ENCODE results near the gene ZCCHC14.
"Not testable (repeated sequence)": the region's sequence is repeated elsewhere in the genome, so short reads cannot be mapped to it uniquely, and the experiment has no call there.

Gene ZCCHC14

GRCh38 chr16:87506423-87507350 is 13.9 kb upstream of the ZCCHC14 start:
- no peaks in the 10 kb centered on the region; the same call in none of the 2 replicates for H3K27me3 ChIP-seq (replicated peaks; ENCODE audit: control insufficient read depth, insufficient read depth, low read length)
- H3K4me3 ChIP-seq (replicated peaks; ENCODE audit: low read depth, low read length), result no peak overlapping the region
- TF ChIP-seq, protein P1, sequence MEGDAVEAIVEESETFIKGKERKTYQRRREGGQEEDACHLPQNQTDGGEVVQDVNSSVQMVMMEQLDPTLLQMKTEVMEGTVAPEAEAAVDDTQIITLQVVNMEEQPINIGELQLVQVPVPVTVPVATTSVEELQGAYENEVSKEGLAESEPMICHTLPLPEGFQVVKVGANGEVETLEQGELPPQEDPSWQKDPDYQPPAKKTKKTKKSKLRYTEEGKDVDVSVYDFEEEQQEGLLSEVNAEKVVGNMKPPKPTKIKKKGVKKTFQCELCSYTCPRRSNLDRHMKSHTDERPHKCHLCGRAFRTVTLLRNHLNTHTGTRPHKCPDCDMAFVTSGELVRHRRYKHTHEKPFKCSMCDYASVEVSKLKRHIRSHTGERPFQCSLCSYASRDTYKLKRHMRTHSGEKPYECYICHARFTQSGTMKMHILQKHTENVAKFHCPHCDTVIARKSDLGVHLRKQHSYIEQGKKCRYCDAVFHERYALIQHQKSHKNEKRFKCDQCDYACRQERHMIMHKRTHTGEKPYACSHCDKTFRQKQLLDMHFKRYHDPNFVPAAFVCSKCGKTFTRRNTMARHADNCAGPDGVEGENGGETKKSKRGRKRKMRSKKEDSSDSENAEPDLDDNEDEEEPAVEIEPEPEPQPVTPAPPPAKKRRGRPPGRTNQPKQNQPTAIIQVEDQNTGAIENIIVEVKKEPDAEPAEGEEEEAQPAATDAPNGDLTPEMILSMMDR (IDR thresholded peaks at IDR 0.05; ENCODE audit: insufficient read depth, low read length, poor library complexity, severe bottlenecking), result no peak
- no peaks in the 10 kb centered on the region for H3K36me3 ChIP-seq (ENCODE audit: control insufficient read depth, insufficient read depth, low read length)
- DNase-seq (ENCODE audit: extremely low read depth, insufficient read length), result no peak

- DNase-seq (ENCODE audit: extremely low read depth, insufficient read length), result no peak
- Histone ChIP-seq H3K36me3 (ENCODE audit: control insufficient read depth, insufficient read depth, low read length) (no peaks in the 10 kb centered on the region), H3K27me3 (replicated peaks; ENCODE audit: control insufficient read depth, insufficient read depth, low read length) (no peaks in the 10 kb centered on the region; the same call in none of the 2 replicates), H3K4me3 (replicated peaks; ENCODE audit: low read depth, low read length) (no peak overlapping the region)
- TF ChIP-seq, protein P1 (IDR thresholded peaks at IDR 0.05; ENCODE audit: insufficient read depth, low read length, poor library complexity, severe bottlenecking), result no peak
Observed at GRCh38 chr16:87505834-87506233, 13.0 kb upstream of the ZCCHC14 start.

- not testable (repeated sequence) for DNase-seq (ENCODE audit: extremely low read depth, insufficient read length); H3K36me3 ChIP-seq (ENCODE audit: control insufficient read depth, insufficient read depth, low read length); H3K4me3 ChIP-seq (replicated peaks; ENCODE audit: low read depth, low read length); H3K27me3 ChIP-seq (replicated peaks; ENCODE audit: control insufficient read depth, insufficient read depth, low read length)
Observed at GRCh38 chr16:87503232-87503937, 10.6 kb upstream of the ZCCHC14 start.

DNA sequence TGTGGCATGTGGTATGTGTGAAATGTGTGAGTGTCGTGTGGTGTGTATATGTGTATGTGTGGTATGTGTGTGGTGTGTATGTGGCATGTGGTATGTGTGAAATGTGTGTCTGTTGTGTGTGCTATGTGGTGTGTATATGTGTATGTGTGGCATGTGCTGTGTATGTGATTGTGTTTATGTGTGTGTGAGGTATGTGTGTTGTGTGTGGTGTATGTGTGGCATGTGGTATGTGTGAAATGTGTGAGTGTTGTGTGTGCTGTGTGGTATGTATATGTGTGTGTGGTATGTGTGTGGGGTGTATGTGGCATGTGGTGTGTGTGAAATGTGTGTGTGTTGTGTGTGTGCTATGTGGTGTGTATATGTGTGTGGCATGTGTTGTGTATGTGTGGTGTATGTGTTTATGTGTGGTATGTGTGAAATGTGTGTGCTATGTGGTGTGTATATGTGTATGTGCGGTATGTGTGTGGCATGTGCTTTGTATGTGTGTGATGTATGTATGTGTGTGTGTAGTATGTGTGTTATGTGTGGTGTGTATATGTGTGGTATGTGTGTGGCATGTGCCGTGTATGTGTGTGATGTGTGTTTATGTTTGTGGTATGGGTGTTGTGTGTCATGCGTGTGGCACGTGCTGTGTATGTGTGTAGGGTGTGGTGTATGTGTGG is 9.6 kb upstream of the ZCCHC14 start:
- no peak for DNase-seq (ENCODE audit: extremely low read depth, insufficient read length)
- TF ChIP-seq, protein P1 (IDR thresholded peaks at IDR 0.05; ENCODE audit: insufficient read depth, low read length, poor library complexity, severe bottlenecking), result no peak
- Histone ChIP-seq H3K27me3 (replicated peaks; ENCODE audit: control insufficient read depth, insufficient read depth, low read length) (peaks cover 2% of the 10 kb centered on the region), H3K4me3 (replicated peaks; ENCODE audit: low read depth, low read length) (no peak overlapping the region), H3K36me3 (ENCODE audit: control insufficient read depth, insufficient read depth, low read length) (no peaks in the 10 kb centered on the region)

DNA sequence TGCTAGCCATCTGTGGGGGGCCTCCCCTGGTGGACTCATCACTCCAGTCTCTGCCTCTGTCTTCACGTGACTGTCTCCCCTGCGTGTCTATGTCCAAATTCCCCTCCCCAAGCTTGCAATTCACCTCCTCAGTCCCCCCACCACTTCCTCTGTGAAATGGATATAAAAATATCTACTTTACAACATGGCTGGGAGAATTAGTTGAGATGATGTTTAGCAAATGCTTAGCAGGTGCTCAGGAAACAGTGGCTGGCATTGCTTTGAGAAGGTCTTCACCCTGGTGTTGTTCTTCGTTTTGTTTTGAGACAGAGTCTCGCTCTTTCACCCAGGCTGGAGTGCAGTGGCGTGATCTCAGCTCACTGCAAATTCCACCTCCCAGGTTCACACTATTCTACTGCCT is 8.3 kb upstream of the ZCCHC14 start:
- TF ChIP-seq, protein P1 (IDR thresholded peaks at IDR 0.05; ENCODE audit: insufficient read depth, low read length, poor library complexity, severe bottlenecking), result no peak
- H3K27me3 ChIP-seq (replicated peaks; ENCODE audit: control insufficient read depth, insufficient read depth, low read length), result peaks cover 2% of the 10 kb centered on the region
- H3K4me3 ChIP-seq (replicated peaks; ENCODE audit: low read depth, low read length), result no peak overlapping the region
- no peaks in the 10 kb centered on the region for H3K36me3 ChIP-seq (ENCODE audit: control insufficient read depth, insufficient read depth, low read length)
- no peak for DNase-seq (ENCODE audit: extremely low read depth, insufficient read length)

- no peak for DNase-seq (ENCODE audit: extremely low read depth, insufficient read length)
- TF ChIP-seq, protein P1 (IDR thresholded peaks at IDR 0.05; ENCODE audit: insufficient read depth, low read length, poor library complexity, severe bottlenecking), result no peak
- no peaks in the 10 kb centered on the region for H3K36me3 ChIP-seq (ENCODE audit: control insufficient read depth, insufficient read depth, low read length)
- no peak overlapping the region for H3K4me3 ChIP-seq (replicated peaks; ENCODE audit: low read depth, low read length)
- peaks cover 2% of the 10 kb centered on the region for H3K27me3 ChIP-seq (replicated peaks; ENCODE audit: control insufficient read depth, insufficient read depth, low read length)
Observed at GRCh38 chr16:87499189-87499486, 6.3 kb upstream of the ZCCHC14 start.

Data from GM06990 (cell line).